ENCODE results near the gene ZNF746. TPM values are rescaled to one million over a fixed set of nuclear protein-coding genes. Genes with fewer than 3 reads are reported as not detected.
"Not testable (repeated sequence)": the region's sequence is repeated elsewhere in the genome, so short reads cannot be mapped to it uniquely, and the experiment has no call there.

The ZNF746 gene
- 10.8 TPM for polyA plus RNA-seq (2013, experiment 1 of 2; ENCODE audit: insufficient read length)
- 11.0 TPM for polyA plus RNA-seq (2013, experiment 2 of 2; ENCODE audit: insufficient read length)

DNA sequence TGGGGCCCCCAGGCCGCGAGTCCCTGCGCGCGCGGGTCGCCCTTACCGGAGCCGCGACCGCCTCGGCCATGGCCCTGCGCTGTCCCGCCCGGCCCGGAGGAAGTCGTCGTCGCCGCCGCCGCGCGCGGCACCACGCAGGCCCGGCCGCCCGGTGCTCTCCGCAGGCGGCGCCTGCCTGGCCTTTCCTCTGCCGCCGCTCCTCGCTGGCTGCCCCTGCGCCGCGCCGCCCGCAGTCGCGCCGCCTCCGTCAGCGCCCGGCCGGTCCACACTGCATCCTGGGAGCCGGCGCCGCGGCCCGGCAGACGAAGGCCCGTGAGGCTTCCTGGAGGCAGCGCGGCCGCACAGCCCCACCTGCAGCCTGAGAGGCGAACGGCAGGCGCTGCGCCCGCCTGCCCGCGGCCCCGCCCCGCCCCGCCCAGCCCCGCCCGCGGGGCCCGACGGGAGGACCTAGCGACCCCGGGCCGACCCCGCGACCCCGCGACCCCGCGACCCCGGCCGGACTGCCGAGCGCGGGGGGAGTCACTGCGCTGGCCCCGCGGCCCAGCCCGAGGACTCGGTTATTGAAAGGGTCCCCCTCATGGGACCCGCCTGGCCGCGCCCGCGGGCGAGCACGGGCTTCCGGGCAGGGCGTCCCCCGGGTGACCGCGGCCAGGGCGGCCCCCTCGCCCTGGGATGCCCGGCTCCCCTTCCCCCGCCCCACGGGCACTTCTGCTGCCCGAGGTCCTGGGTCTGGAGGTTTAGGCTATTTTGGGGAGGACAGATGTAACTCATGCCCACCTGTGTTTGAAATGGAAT lies at the start of gene ZNF746:
TSS of gene ZNF746 (minus strand) at position 343 of the 795 bp plus-strand sequence. CDS start at position 70, 273 bp downstream.
- DNase-seq: peak; percentile 83

DNA sequence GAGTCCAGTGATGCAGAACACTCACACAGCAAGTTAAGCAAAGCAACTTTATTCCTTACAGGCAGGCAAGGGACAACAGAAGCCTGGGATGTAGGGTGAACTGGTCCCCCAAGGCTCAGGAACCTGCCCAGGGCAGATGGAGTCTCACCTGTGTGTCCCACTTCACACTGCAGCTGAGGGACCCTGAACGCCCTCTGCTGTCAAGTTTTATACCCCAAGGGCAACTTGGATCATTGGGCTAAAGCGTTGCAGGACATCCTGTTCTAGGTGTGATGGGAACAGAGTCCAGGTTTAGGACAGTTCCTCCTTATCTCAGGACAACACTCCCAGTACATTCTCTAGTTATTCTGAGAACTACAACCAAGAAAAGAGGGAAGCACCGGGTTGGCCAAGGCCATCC lies 49.5 kb upstream of the ZNF746 start:
- no peak for DNase-seq

- DNase-seq: no peak
These were observed 48.7 kb upstream of the ZNF746 start for GRCh38 chr7:149546331-149546730.

DNA sequence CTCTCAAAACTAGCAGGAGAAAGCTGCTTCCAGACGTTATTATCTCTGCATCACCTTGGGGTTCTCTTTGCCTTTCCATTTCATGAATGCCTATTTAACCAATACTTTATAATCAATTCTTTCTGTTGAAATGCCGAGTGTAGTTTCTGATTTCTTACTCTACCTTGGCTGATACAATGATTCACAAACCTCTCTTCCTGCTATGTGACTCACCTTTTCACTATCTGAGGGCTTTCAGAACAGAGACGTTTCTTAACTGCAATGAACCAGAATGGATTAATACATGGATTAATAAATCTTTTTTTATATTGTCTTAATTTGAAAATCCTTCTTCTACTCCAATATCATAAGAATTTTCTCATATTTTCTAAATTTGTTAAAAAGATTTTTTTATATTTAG lies 46.4 kb upstream of the ZNF746 start:
- DNase-seq: no peak

DNA sequence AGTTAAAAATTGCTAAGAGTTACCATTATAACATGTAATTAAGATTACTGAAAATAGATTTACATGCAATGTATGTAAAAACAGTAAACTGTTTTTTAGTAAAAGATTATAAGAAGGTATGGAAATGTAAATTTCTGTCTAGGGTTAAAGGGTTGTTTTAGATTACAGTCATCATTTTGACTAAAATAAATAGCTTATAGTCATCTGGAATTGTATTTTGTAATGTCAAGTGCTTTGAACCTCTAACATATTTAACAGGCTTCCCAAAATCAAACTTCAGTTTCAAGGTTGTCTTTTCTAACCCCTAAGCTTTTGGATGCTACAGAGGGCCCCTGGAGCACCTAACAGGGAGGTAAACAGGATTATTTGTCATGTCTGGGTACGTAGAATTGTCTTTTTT lies 35.0 kb upstream of the ZNF746 start:
- no peak for DNase-seq

DNA sequence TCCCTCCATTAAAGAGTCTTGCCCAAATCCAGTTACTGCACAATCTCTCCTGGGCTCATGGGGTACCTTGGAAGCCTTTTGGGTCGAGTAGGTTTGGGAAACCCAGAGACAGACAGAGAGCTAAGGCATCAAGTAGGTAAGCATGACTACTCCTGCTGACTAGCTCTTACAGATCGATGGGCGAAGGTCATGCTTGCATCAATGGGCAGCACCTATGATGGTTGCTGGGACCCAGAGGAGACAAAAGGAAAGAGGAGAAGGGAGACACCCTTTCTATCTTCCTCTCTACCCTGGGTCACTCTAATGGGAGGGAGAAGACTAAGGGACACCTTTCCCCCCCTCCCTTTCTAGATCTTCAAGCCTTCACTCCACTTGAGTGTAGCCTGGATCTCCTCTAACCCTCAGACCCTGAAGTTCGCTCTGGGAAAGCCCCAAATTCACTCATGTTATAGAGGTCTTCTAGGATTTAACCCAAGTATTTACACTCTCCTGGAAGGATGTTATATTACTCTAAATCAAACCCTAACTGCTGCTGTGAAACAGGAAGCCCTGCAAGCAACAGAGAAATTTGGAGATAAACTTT lies 31.6 kb upstream of the ZNF746 start:
- no peak for DNase-seq

DNA sequence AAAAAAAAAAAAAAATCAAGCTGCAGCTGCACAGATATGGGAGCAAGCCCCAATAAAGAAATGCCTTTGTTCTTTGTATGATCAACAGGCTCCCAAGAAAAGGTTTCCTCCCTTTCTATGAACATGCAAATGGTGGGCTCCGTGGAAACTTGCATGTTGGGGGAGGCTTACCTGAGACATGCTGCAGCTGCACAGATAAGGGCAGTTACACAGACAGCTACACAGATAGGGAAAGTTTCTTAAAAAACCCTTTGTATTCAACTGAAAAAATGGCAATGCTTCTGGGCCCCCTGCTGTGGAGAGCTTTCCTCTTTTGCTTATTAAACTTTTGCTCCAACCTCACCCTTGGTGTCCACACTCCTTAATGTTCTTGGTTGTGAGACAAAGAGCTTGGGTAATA lies 29.8 kb upstream of the ZNF746 start:
- DNase-seq: no peak

GRCh38 chr7:149525280-149525679 lies 27.7 kb upstream of the ZNF746 start:
- no peak for DNase-seq

DNA sequence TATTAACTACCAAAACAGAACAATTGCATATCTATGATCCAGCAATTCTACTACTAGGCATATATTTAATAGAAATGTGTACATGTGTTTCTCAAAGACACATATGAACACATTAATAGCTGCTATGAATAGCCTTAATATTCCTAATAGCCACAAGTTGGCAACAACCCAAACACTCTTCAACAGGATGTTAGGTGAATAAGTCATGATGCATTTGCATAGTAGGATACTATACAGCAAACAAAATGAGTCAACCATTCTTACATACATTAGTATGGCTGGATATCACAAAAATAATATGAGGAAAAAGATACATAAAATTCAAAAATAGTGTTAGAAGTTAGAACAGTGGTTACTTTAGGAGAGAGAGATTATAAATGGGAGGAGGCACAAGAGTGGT lies 26.8 kb upstream of the ZNF746 start:
- DNase-seq: no peak

DNA sequence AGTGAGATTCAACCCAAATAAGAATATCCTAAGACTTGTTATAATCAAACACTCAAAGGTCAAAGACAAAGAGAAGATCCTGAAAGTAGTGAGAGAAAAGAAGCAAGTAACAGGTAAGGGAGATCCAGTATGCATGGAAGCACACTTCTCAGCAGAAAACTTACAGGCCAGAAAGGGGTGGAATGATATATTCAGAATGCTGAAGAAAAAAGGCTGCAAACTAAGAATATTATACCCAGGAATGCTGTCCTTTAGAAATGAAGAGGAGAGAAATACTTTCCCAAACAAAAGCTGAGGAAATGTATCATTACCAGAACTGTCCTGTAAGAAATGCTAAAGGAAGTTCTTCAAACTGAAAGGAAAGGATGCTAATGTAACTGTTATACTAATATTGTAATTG lies 12.6 kb upstream of the ZNF746 start:
- DNase-seq: no peak

- DNase-seq: no peak
These were observed 12.2 kb upstream of the ZNF746 start for GRCh38 chr7:149509774-149510173.

- DNase-seq: no peak
These were observed 7.9 kb upstream of the ZNF746 start for GRCh38 chr7:149505551-149505950.

DNA sequence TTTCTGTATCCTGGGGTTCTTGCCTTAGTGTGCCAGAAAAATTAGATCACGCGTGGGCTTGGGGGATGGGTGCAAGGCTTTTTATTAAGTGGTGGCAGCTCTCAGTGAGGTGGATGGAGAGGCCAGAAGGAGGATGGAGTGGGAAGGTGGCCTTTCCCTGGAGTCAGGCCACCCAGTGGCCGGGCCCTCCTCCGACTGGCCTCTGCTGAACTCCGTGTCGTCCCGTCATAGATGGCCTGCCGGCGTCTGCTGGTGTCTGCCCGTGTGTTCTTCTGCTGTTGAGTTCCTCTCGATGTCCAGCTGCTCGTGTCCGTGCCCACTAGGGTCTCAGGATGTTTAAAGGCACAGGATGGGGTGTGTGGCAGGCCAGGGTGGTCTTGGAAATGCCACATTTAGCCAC lies 4.0 kb upstream of the ZNF746 start:
- DNase-seq: no peak

DNA sequence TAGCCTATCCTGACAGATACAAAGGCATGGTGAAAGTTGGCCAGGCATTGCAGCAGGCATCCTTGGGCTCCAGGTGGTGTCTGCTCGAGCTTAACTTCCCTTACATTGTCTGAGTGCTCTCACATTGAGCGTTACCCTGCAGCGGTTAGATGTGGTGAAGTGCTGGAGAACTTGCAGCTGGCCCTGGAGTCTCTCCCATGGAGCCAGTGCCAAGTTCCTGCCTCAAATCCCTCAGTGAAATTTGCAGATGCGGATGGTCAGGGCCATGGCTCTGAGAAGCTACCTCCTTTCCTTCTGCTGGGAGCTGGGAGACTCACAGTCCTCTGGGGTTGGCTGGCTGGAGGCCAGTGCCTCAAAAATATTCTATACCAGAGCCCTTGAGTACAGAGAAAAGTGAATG lies 3.3 kb upstream of the ZNF746 start:
- DNase-seq: no peak

GRCh38 chr7:149500201-149500600 lies 2.6 kb upstream of the ZNF746 start:
- DNase-seq: no peak

DNA sequence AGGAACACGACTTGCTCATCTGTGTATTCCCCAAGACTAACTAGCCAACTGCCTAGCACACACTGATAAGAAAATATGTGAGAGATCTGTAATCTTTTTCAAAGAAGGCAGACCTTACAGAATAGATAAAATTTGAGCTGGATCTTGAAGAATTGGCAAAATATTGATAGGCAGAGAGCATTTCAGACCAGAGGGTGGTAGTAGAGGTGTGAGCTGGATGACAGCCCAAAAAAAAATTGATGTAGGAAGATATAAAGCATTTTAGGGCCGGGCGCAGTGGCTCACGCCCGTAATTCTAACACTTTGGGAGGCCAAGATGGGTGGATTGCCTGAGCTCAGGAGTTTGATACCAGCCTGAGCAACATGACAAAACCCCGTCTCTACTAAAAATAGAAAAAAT lies 1.2 kb upstream of the ZNF746 start:
- DNase-seq: no peak

DNA sequence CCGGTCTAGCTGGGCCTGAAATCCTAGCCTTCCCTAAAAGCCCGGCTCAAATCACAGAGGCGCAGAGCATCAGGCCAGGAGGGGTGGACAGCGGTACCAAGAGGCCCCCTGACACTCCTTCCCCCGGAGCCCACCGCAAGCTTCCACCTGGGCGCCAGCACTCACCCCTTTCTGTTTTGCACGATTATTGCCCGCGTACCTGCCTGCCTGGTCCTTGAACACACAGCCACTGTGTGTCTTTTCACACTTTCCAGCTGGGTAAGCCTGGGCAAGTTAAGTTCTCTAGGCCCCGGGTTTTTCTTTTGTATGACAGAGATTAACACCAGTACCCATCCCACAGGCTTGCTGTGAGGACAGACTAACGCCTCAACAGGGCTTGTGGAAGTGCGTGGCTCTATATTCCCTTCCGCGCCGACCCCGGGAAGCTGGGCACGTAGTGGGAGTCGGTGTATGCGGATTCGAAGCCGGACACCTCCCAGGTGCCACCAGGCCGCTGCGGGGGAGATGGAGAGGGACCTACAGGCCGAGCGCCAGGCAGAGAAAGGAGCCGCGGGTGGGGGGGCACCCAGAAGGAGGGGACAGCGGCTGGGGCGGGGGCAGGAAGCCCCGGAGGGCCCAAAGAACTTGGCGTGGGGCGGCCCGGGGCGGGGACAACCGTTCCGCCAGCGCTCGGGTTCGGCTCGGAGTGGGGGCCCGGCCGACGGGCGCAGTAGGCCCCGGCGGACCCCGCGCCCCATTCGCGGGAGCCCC lies 792 bp downstream of the ZNF746 start:
- peak; percentile 34 for DNase-seq

DNA sequence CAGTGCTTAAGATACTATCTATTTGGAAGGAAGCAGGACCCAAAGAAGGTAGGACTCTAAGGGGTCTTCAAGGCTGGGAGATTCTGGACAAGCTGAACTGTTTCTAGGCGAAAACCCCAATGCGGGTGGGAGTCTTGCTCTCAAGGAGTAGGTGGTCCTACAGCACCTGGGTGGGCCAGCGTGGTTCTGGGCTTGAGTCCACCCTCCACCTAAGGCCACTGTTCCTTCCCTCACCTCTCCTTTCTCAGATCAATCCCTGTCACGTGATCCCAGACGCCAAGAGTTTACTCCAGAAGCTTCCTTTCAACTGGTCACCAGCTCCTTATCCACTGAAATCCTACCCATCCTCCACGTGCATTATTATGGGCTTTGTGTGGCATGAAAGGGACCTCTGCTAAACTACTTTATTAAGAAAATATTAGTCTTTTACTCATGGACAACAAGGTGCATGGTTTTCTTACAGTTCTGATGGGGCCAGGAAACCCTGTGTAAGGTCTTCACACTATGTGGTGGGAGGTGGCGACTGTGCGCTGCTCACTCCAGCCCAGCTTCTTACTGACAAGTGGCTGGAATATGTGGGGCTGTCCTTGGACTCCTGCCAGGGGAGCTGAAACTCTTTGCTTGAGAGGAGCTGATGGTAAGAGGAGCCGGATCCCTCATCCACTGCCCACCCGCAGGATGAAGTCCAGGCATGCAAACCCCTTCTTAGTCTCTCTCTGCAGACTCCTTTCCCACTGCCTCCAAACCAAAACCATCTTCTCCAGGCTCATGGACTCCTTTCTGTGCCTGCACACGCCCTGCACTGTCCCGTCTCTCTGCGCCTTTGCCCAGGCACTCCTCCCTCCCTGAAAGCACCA lies 1.6 kb downstream of the ZNF746 start:
- peak; percentile 85 for DNase-seq

DNA sequence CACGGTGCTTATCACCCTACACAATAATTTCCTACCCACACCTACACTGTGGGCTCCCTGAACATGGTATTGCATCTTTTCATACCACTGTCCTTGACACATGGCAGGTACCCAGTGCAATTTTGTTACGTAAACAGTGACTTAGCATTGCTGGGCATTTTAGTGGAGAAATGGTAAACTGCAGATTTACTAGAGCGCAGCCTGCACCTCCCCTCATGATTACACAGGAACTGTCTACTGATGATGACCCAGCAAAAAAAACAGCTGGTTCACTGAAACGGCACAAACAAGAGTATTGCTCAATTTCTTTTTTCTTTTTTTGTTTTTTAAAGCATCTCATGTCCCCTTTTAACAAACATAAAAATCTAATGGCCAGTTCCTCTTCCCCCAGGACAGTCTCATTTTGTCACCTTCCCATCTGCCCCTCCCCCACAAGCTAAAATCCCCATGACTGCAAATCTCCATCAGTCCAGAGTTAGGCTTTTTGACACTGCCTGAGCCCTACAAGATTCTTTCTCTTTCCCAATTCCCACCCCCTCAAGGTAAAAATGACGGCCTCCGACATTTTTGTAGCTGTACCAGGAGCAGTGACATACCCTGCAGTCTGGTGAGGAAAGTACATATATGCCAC lies 2.8 kb downstream of the ZNF746 start:
- DNase-seq: peak; percentile 2

DNA sequence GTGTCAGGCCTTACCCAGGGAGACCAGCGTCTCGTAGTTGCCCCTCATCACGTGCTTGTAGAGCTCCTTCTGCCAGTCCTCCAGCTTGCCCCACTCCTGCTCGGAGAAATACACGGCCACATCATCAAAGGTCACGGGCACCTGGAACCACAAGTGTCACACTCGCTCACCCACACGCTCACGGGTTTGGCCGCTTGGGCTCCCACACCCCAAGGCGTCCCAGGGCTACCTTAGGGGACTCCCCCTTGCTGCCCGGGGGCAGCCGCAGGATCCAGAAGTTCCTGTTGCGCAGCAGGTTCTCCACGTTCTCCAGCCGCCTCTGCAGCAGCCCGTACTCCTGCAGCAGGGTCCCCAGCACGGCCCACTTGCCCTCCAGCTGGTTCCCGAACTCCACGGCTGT lies 3.6 kb downstream of the ZNF746 start:
- DNase-seq: not testable (repeated sequence)

DNA sequence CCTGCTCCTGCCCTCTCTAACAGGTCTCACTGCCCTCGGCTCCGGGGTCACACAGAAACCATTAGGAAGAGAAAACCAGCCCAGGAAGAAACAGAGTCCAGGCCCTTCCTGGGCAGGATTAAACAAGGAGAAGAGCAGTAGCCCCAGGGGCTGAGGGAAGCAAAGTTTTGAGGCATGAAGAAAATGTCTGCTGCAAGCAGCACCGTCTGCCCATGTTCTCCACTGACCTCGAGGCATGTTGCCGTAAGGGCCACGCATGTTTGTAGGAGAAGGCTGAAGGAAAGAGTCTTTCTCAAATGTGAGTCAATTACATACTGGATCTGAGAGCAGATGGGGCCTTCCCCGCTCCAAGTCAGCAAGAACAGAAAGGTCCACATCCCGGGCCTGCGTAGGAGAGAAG lies 4.2 kb downstream of the ZNF746 start:
- DNase-seq: no peak

Measured in fibroblast of skin of abdomen (primary cell).